ENCODE measurements around the gene SAXO1.
A peak's percentile ranks its signal among the peaks of the same experiment; 100 is the strongest.

Gene SAXO1

GRCh38 chr9:18911714-18912342 is 121.2 kb downstream of the SAXO1 start:
- H3K9ac ChIP-seq: peak overlapping the region in 8 of 11 experiments; percentile 29 to 72 (median 64); a peak in 15 of 22 replicates
- no peaks in the 10 kb centered on the region for H3K36me3 ChIP-seq
- peak overlapping the region in 10 of 11 experiments; percentile 28 to 86 (median 80); a peak in 18 of 22 replicates for H3K27ac ChIP-seq
- peaks cover 0 to 7% (median 0%) of the 10 kb centered on the region in 11 experiments; a peak in 1 of 22 replicates for H3K9me3 ChIP-seq (replicated peaks in 1 of 11)
- H3K27me3 ChIP-seq: no peaks in the 10 kb centered on the region
- H3K4me3 ChIP-seq: no peak overlapping the region
- peaks cover 52 to 59% (median 57%) of the 10 kb centered on the region in 10 experiments for H3K4me1 ChIP-seq
- TF ChIP-seq Cebpa-rat (IDR thresholded peaks at IDR 0.05): no peak
- H3K4me2 ChIP-seq: peak overlapping the region; percentile 50 to 76 (median 69)
- H4K20me1 ChIP-seq: no peaks in the 10 kb centered on the region; a peak in 1 of 22 replicates

- Histone ChIP-seq H4K20me1 (no peaks in the 10 kb centered on the region; a peak in 1 of 22 replicates), H3K9me3 (replicated peaks in 1 of 11) (peaks cover 0 to 5% (median 0%) of the 10 kb centered on the region in 11 experiments; a peak in 1 of 22 replicates), H3K27ac (peak overlapping the region in 10 of 11 experiments; percentile 28 to 86 (median 80); a peak in 18 of 22 replicates), H3K4me2 (peak overlapping the region; percentile 50 to 76 (median 69)), H3K36me3 (no peaks in the 10 kb centered on the region), H3K4me1 (peaks cover 58 to 68% (median 66%) of the 10 kb centered on the region in 10 experiments), H3K9ac (peak overlapping the region in 9 of 11 experiments; percentile 32 to 77 (median 71); a peak in 17 of 22 replicates), H3K4me3 (0 out of 20 replicates have a peak overlapping the region, but pooled peaks of 2 of the 10 experiments have one; percentile 1 to 25), H3K27me3 (no peaks in the 10 kb centered on the region)
- TF ChIP-seq Cebpa-rat (IDR thresholded peaks at IDR 0.05): peak in 5 of 11 experiments; percentile 14 to 67 (median 32); a peak in 3 of 22 replicates
Observed at GRCh38 chr9:18910916-18911315, 122.1 kb downstream of the SAXO1 start.

GRCh38 chr9:18910435-18910834 is 122.6 kb downstream of the SAXO1 start:
- Histone ChIP-seq H4K20me1 (no peaks in the 10 kb centered on the region; a peak in 1 of 22 replicates), H3K27ac (peak overlapping the region in 9 of 11 experiments; percentile 39 to 86 (median 80); a peak in 17 of 22 replicates), H3K27me3 (no peaks in the 10 kb centered on the region), H3K4me3 (0 out of 20 replicates have a peak overlapping the region, but pooled peaks of 1 of the 10 experiments have one; percentile 25), H3K9me3 (replicated peaks in 1 of 11) (peaks cover 0 to 5% (median 0%) of the 10 kb centered on the region in 11 experiments; a peak in 1 of 22 replicates), H3K4me1 (peaks cover 58 to 73% (median 70%) of the 10 kb centered on the region in 10 experiments), H3K4me2 (peak overlapping the region; percentile 50 to 76 (median 69)), H3K36me3 (no peaks in the 10 kb centered on the region), H3K9ac (peak overlapping the region in 9 of 11 experiments; percentile 32 to 77 (median 71); a peak in 17 of 22 replicates)
- TF ChIP-seq Cebpa-rat (IDR thresholded peaks at IDR 0.05): no peak

GRCh38 chr9:18909140-18910018 is 123.6 kb downstream of the SAXO1 start:
- Histone ChIP-seq H3K4me2 (peak overlapping the region; percentile 48 to 79 (median 69)), H3K27me3 (no peaks in the 10 kb centered on the region), H3K36me3 (no peaks in the 10 kb centered on the region), H3K9me3 (replicated peaks in 1 of 11) (peaks cover 0 to 5% (median 0%) of the 10 kb centered on the region in 11 experiments; a peak in 1 of 22 replicates), H4K20me1 (no peaks in the 10 kb centered on the region; a peak in 1 of 22 replicates), H3K9ac (peak overlapping the region in 8 of 11 experiments; percentile 25 to 73 (median 58); a peak in 14 of 22 replicates), H3K27ac (peak overlapping the region in 9 of 11 experiments; percentile 31 to 86 (median 80); a peak in 17 of 22 replicates), H3K4me1 (peaks cover 58 to 74% (median 71%) of the 10 kb centered on the region in 10 experiments), H3K4me3 (no peak overlapping the region)
- no peak for TF ChIP-seq Cebpa-rat (IDR thresholded peaks at IDR 0.05)

- Histone ChIP-seq H3K4me2 (peak overlapping the region; percentile 48 to 79 (median 69)), H3K36me3 (no peaks in the 10 kb centered on the region), H3K27ac (peak overlapping the region in 8 of 11 experiments; percentile 63 to 86 (median 82); a peak in 17 of 22 replicates)
Observed at GRCh38 chr9:18907927-18908625, 124.9 kb downstream of the SAXO1 start.

GRCh38 chr9:18906656-18907395 is 126.2 kb downstream of the SAXO1 start:
- Histone ChIP-seq H3K4me3 (no peak overlapping the region), H3K27me3 (no peaks in the 10 kb centered on the region), H3K36me3 (no peaks in the 10 kb centered on the region), H4K20me1 (no peaks in the 10 kb centered on the region; a peak in 1 of 22 replicates), H3K4me2 (peak overlapping the region; percentile 40 to 79 (median 69); a peak in 21 of 22 replicates), H3K9me3 (replicated peaks in 1 of 11) (peaks cover 12 to 20% (median 16%) of the 10 kb centered on the region in 11 experiments; a peak in 20 of 22 replicates), H3K9ac (no peak overlapping the region; a peak in 1 of 22 replicates), H3K4me1 (peaks cover 55 to 66% (median 62%) of the 10 kb centered on the region in 10 experiments), H3K27ac (peak overlapping the region in 7 of 11 experiments; percentile 15 to 86 (median 84); a peak in 12 of 22 replicates)
- TF ChIP-seq Cebpa-rat (IDR thresholded peaks at IDR 0.05): no peak

More at GRCh38 chr9:18907927-18908625, 124.9 kb downstream of the SAXO1 start:
- no peaks in the 10 kb centered on the region for H3K27me3 ChIP-seq
- no peak overlapping the region for H3K4me3 ChIP-seq
- H4K20me1 ChIP-seq: no peaks in the 10 kb centered on the region; a peak in 1 of 22 replicates
- H3K4me1 ChIP-seq: peaks cover 58 to 74% (median 71%) of the 10 kb centered on the region in 10 experiments
- peak overlapping the region in 5 of 11 experiments; percentile 30 to 73 (median 63); a peak in 5 of 22 replicates for H3K9ac ChIP-seq
- no peak for TF ChIP-seq Cebpa-rat (IDR thresholded peaks at IDR 0.05)
- peaks cover 0 to 9% (median 4%) of the 10 kb centered on the region in 11 experiments; a peak in 6 of 22 replicates for H3K9me3 ChIP-seq (replicated peaks in 1 of 11)

- Histone ChIP-seq H3K4me2 (peak overlapping the region; percentile 40 to 79 (median 60); a peak in 21 of 22 replicates), H3K4me1 (peaks cover 47 to 58% (median 55%) of the 10 kb centered on the region in 10 experiments), H3K27me3 (no peaks in the 10 kb centered on the region), H3K4me3 (no peak overlapping the region), H4K20me1 (no peaks in the 10 kb centered on the region; a peak in 1 of 22 replicates), H3K9ac (no peak overlapping the region), H3K27ac (peak overlapping the region in 8 of 11 experiments; percentile 10 to 79 (median 44); a peak in 14 of 22 replicates), H3K9me3 (replicated peaks in 1 of 11) (peaks cover 12 to 25% (median 20%) of the 10 kb centered on the region in 11 experiments; a peak in 21 of 22 replicates), H3K36me3 (no peaks in the 10 kb centered on the region)
- TF ChIP-seq Cebpa-rat (IDR thresholded peaks at IDR 0.05): no peak
Observed at GRCh38 chr9:18905883-18906629, 127.0 kb downstream of the SAXO1 start.

All from BLaER1 treated with 17β-estradiol and CSF1 and Interleukin-3, amounts not matched to agents 10 nM and 100 nM (cell line).